Sigmoid colon (tissue), 4 donors: ENCODE results near the gene BOLL.

Experiments used
- POLR2A ChIP-seq, 2 donors: fragments of 450-650 bp; IDR thresholded peaks; one replicate each; pipeline ENCODE4 v1.6.1; 2016; ENCODE audit warnings: antibody characterized with exemption in 2 of 2, mild to moderate bottlenecking in 2 of 2, moderate library complexity in 2 of 2
- POLR2AphosphoS5 ChIP-seq, 4 donors: sonication (generic); formaldehyde crosslinking; IDR thresholded peaks; one replicate each; pipeline ENCODE4 v1.6.1; 2017; ENCODE audit warnings: antibody characterized with exemption in 4 of 4

DNA sequence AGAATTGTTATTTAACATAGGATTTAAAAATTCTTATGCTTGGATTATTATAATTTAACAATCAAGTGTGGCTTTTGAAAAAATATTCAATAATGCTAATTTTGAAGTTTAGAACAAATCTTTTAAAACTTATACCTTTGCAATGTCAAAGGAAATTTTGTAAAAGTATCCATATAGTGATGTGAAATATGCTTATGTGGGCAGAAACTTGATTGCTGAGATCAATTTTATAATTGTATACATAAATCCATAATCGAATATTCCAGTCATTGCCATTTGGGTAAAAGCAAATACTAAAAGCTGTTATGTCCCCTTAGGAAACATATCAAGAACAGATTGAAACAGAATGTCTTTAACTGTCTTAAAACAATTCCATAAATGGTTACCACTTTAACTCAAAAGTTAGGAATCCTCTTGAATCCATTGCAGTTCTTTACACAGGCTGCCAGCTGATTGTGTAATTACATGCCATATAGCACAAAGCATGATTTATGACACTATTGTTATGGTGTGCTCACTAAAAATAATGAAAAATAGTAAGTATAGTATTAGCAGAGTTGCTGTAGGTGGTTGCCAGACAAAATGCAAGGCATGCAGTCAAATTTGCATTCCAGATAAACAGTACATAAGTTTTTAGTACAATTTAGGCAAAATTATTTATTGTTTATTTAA, 43.5 kb upstream of the BOLL start:
- TF ChIP-seq POLR2AphosphoS5 (IDR thresholded peaks at IDR 0.05) (no peak), POLR2A (IDR thresholded peaks at IDR 0.05) (no peak)
